HG02981 (cell line): ENCODE results near the gene CIP2A.
A peak's percentile ranks its signal among the peaks of the same experiment; 100 is the strongest.
"Not testable (repeated sequence)": the region's sequence is repeated elsewhere in the genome, so short reads cannot be mapped to it uniquely, and the experiment has no call there.

Source experiments
- ATAC-seq: cut with Tn5 transposase; IDR thresholded peaks from one replicate; pipeline ENCODE4 v1.9.1; 2021; ENCODE audit warnings: mild to moderate bottlenecking, moderate library complexity; ENCODE audit not compliant: unreplicated experiment

The CIP2A gene

DNA sequence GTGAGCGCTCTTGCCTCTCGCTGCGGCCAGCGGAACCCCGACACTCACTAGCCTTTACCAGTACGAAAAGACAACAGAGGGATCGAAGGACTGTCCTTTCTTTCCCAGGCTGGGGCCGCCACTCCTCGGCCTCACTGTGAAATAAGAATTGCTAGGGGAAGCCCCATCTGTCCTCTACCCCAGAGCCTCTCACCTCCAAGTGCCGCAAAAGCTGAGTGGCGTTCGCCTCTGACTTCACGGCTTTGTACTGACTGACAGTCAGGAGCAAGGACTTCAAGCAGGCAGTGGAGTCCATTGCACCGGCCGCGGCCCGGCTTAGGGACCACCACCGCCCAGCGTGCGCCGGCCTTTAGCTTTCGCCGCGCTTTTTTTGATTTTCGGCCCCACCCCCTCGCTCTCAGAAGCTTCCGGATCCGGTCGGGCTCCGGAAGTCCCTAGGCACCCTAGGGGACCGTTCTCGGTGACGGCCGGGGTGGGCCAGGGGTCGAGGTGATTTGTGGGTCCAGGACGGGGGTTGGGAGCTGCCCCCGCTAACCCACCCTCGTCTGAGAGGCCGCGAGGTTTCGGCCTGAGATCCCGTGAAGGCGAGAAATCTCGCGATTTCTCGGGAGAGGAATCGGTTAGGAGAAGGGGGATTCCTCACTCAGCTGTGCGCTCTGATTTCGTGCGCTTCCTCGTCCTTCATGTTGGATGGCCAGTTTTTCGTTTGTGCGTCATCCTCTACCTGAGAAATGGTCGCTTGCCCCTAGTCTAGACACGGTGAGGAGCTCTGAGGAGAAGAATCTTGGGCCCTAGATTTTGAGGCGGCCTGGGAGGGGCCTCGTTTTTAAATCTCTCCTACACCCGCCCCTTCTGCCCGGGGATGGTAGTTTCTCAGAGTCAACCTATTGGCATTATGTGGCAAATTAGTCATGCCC is at the start of gene CIP2A, which contains the start of gene DZIP3:
Gene CIP2A (minus strand): TSS at position 358 of the 917 bp plus-strand sequence. CDS start 63 bp downstream, at position 295.
Gene DZIP3 (plus strand): TSS at position 642 of the 917 bp plus-strand sequence. CDS start 15,685 bp downstream, outside the sequence.
- peak; percentile 94 for ATAC-seq

DNA sequence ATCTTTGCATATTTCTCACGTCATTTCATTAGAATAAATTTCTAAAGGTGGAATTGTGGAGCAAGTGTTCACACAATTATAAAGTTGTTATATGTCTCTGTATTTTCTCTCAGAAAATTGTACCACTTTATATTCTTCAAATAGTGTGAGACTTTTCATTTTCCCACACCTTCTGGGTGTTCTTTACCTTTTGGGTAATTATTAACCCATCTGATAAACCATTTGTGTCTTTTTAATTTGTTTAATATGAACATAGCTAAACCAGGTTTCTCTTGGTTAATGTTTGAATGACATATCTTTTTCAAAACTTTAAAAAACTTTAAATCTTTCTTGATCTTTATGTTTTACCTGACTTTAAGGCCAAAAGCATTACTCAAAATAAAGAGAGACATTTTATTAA is 40.7 kb upstream of the CIP2A start:
- ATAC-seq: no peak

GRCh38 chr3:108623504-108623903 is 34.3 kb upstream of the CIP2A start:
- no peak for ATAC-seq

DNA sequence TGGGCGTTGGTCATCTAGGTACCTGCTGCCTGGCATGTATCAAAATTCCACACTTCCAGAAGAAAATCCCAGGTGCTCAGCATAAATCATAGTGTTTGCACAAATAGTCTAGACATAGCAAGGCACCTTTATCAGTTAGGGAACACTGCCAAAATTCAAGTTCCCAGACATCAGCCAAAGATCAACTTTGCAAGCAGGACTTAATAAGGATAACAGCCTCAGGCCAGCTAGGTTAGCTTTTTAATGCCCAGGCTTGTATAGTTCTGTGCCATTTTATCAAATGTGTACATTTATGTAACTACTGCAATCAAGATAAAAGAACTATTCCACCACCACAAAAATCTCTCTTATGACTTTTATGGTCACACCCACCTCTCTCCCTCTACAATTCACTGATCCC is 31.0 kb upstream of the CIP2A start:
- no peak for ATAC-seq

GRCh38 chr3:108616090-108616489 is 26.9 kb upstream of the CIP2A start:
- not testable (repeated sequence) for ATAC-seq

- no peak for ATAC-seq
These were observed 21.4 kb upstream of the CIP2A start for GRCh38 chr3:108610651-108611050.

GRCh38 chr3:108608750-108609149 is 19.5 kb upstream of the CIP2A start:
- ATAC-seq: no peak

- ATAC-seq: no peak
These were observed 16.3 kb upstream of the CIP2A start for GRCh38 chr3:108605491-108605890.

GRCh38 chr3:108605028-108605427 is 15.8 kb upstream of the CIP2A start:
- ATAC-seq: no peak

DNA sequence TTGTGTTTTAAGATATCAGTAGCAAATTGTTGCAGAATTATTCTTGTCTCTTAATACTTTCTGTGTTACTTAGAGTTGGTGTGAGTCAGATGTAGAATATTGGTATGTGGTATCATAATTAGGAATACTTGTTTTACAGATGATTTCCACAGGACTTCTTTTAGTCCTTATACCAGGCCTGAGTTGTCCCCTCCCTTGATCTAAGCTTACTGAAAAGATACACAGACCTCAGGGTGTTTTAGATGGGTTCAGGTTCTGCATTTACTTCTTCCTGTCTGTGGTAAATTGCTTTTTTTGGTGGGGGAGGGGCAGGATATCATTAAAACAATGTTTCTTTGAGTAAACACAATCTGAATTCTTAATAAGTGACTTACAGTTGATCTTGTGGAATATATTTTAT is 14.5 kb upstream of the CIP2A start:
- peak; percentile 39 for ATAC-seq

GRCh38 chr3:108602935-108603294 is 13.7 kb upstream of the CIP2A start:
- peak; percentile 8 for ATAC-seq

DNA sequence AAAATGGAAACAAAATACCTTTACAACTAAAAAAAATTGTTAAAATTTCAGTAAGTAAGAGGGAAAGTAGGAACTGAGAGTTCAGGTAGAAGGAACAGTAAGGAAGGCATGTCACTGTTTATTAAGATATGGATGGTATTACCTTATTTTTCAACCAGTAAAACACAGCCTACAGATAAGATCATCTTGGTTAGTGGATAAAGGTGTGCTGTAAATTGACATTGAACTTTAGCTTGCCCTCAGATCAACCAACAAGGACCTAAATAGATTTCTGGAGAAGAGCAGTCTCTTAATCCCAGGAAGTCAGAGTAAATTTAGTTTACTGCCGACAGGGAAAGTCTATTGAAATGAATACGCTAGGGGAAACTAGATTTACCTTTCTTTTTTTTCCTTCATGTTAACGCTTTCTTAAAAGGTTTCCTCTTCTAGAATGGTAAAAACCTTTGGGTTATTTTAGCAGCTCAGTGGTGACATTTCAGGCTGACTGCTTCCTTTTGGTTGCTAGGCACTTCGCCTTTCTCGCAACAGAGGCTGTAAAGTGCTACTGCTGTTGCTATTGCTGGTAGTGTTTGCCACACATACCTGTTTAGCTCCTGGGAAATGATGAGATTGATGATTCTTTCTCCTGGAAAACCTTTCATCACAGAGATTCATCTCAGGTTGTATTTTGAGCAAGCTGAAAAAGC is 13.2 kb upstream of the CIP2A start:
- ATAC-seq: peak; percentile 87

- ATAC-seq: no peak
These were observed 10.6 kb upstream of the CIP2A start for GRCh38 chr3:108599677-108600409.

GRCh38 chr3:108598375-108598774 is 9.1 kb upstream of the CIP2A start:
- no peak for ATAC-seq

DNA sequence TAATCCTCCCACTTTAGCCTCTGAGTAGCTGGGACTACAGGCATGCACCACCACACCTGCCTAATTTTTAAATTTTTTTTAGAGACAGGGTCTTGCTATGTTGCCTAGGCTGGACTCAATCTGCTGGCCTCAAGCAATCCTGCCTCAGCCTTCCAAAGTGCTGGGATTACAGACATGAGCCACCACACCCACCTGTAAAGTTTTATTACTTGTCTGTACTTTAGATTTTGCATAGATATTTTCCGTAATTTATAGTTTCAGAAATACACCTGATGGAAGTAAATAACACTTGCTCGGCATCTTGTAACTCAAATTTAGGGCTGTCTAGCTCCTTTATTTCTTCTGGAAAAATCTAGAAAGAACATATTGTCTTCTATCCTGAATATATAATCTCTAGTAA is 6.1 kb upstream of the CIP2A start:
- ATAC-seq: no peak

GRCh38 chr3:108590460-108590859 is 1.2 kb upstream of the CIP2A start:
- no peak for ATAC-seq

- no peak for ATAC-seq
These were observed 723 bp upstream of the CIP2A start for GRCh38 chr3:108589998-108590323.

GRCh38 chr3:108588601-108589000 is 637 bp downstream of the CIP2A start:
- no peak for ATAC-seq

DNA sequence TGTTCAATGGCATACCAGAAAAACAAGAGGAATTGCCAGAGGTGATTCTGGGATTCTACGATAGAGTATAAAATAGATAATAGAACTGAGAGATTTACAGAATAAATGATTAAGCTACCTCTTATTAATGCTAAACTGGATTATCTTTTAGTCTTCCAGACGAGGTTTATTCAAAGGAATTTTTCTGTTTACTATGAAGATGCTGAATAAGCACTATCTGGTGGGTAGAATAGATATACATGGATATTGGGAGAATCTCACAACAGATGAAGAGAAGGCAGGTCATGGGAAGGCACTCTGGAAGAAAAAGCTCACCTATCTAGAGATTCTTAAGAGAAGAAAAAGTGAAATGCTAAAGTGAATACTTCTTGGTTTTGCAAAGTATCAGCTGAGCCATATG is 11.2 kb downstream of the CIP2A start:
- no peak for ATAC-seq

DNA sequence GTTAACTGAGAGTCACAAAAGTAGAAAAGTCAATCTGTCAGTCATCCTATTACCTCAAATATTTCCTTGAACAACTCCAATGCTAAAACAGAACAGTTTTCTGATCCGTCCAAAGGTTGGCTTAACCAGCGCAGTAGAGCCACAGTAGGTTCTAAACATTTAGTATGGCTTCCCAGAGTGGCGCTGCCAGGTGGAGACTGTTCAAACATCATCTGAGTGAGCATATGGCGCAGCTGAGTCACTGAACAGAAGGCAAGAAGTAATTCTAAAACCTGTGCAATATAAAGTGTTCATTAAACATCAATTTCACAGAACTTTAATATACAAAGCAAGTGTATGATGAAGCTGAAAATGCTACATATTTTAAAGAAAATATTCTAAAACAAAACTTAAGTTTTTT is 19.9 kb downstream of the CIP2A start:
- no peak for ATAC-seq

DNA sequence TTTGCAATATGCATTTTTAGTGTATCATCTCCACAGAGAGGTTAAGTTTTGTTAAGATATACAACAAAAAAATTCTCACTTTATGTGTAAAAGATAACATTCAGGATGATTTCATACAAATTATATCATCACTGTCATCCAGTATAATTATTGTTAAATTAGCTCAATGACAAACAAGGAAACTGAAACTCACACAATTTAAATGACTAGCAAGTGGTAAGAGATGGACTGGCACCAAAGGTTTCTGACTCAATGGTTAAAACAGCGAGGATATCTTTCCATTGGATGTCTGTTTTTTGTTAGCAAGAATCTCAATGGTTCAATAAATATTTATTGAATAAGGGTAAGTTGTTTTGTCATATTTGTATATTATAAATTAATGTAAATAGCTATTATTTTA is 22.6 kb downstream of the CIP2A start:
- ATAC-seq: no peak

DNA sequence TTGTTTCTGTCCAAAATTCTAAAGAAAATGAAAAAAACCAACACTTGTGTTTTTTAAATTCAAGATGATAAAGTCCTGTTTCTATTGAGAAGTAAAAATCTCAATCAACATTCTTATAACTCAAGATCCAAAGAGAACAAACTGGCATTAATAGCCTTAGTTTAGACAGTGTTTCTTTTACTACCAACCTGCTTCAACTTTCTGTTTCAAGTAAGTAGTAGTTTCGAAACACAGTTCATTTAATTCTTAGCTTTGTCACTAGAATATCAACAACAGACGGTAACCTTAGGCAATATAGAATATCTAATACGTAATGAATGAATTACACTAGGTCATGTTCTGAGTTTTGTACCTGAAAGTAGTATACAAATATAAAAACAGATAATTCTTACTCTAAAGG is 23.7 kb downstream of the CIP2A start:
- no peak for ATAC-seq
